ENCODE measurements around the gene CELF4. TPM values are rescaled to one million over a fixed set of nuclear protein-coding genes. Genes with fewer than 3 reads are reported as not detected.

The CELF4 gene
- total and polyA plus RNA-seq, 2 donors (not counting 3 experiments of a cell fraction or from before 2014, with no cell fraction given), result not detected

DNA sequence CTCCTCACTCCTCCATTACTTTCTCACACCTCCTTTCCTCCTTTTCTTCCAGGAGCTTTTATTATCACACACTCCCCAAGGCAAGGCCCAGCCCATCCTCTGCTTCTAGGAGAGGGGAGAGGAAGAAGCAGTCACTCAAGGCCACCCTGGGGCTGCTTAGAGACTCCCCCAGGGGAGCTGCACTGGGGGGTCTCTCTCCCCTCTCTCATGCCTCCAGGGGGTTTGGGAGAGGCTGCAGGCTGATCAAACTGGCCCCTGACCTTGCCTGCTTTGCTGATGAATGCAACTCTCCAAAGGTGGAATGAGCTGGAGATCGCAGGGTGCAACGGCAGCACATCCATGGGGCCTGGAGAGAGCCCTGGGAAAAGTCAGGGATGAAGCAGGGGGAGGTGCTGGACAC lies 216.9 kb downstream of the CELF4 start:
- ChIA-PET POLR2A (no interaction called here), CTCF (no interaction called here)
- TF ChIP-seq POLR2AphosphoS5 (IDR thresholded peaks at IDR 0.05; ENCODE audit: insufficient read depth, low read depth, low read length), result no peak
- no peak for TF ChIP-seq CTCF (IDR thresholded peaks at IDR 0.05; ENCODE audit: extremely low read depth in 1 of 2, insufficient read depth in 1 of 2, low read depth in 1 of 2, low read length in 2 of 2)
- TF ChIP-seq, protein P1, sequence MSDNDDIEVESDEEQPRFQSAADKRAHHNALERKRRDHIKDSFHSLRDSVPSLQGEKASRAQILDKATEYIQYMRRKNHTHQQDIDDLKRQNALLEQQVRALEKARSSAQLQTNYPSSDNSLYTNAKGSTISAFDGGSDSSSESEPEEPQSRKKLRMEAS (IDR thresholded peaks at IDR 0.05; ENCODE audit: insufficient read depth, insufficient read length), result no peak
- no peak for TF ChIP-seq FOS (IDR thresholded peaks at IDR 0.05; ENCODE audit: borderline replicate concordance, insufficient read depth, low read length)
- TF ChIP-seq POLR2A (IDR thresholded peaks at IDR 0.05; ENCODE audit: low read depth, low read length), result no peak
- TF ChIP-seq MYC (IDR thresholded peaks at IDR 0.05; ENCODE audit: low read depth, low read length), result no peak
- no peak for TF ChIP-seq GATA2 (IDR thresholded peaks at IDR 0.05; ENCODE audit: insufficient read depth, insufficient read length, low read depth, low read length)
- TF ChIP-seq JUN (IDR thresholded peaks at IDR 0.05; ENCODE audit: borderline replicate concordance, insufficient read depth, insufficient read length, low read depth), result no peak
- Histone ChIP-seq H3K27ac (ENCODE audit: insufficient read depth, low read depth, low read length) (no peak overlapping the region), H3K4me3 (replicated peaks in 1 of 3; ENCODE audit: insufficient read depth in 1 of 3, low read depth in 1 of 3, low read length in 3 of 3) (no peak overlapping the region), H3K4me1 (ENCODE audit: control insufficient read depth, extremely low read depth, insufficient read depth, low read length) (no peaks in the 10 kb centered on the region), H3K9ac (replicated peaks; ENCODE audit: extremely low read depth, insufficient read depth, low read length) (no peak overlapping the region), H2AFZ (ENCODE audit: low read depth, low read length) (no peak overlapping the region), H3K27me3 (ENCODE audit: control insufficient read depth in 2 of 2, insufficient read depth in 2 of 2, low read length in 2 of 2) (peaks cover 0 to under 1% of the 10 kb centered on the region in 2 experiments), H3K9me1 (replicated peaks; ENCODE audit: control insufficient read depth, extremely low read depth, insufficient read depth, low read length) (no peaks in the 10 kb centered on the region), H3K4me2 (ENCODE audit: insufficient read depth, low read length) (no peak overlapping the region), H3K36me3 (ENCODE audit: control insufficient read depth in 2 of 2, extremely low read depth in 1 of 2, insufficient read depth in 2 of 2, low read length in 2 of 2) (no peaks in the 10 kb centered on the region), H3K79me2 (ENCODE audit: control insufficient read depth, insufficient read depth, low read length) (no peaks in the 10 kb centered on the region), H4K20me1 (replicated peaks; ENCODE audit: control insufficient read depth, extremely low read depth, insufficient read depth, low read length) (no peaks in the 10 kb centered on the region), H3K9me3 (replicated peaks; ENCODE audit: control insufficient read depth, insufficient read depth, low read length) (no peaks in the 10 kb centered on the region)
- no peak for FAIRE-seq
- intact Hi-C loops (cut with micrococcal nuclease) (no loop called here), dilution Hi-C loops (cut with MboI; ENCODE audit: extremely low pct_ligation_motif_present, low sequenced_read_pairs) (no loop called here)
- no peak for DNase-seq (ENCODE audit: low read depth, low spot score)
- BruUV-seq (replicated peaks), result no TSS peak
